ENCODE measurements around the gene ATG10. TPM values are rescaled to one million over a fixed set of nuclear protein-coding genes. Genes with fewer than 3 reads are reported as not detected.
"Not testable (repeated sequence)": the region's sequence is repeated elsewhere in the genome, so short reads cannot be mapped to it uniquely, and the experiment has no call there.

ATG10 gene
- total RNA-seq, 1 donor from 2014 or later: 6.1 TPM

GRCh38 chr5:82074950-82075349 lies 103.1 kb downstream of the ATG10 start:
- H3K36me3 Mint-ChIP-seq (ENCODE audit: low read depth): peaks cover 3% of the 10 kb centered on the region
- intact Hi-C loops (cut with micrococcal nuclease): no loop called here
- H3K4me3 Mint-ChIP-seq: no peak overlapping the region
- H3K9me3 Mint-ChIP-seq: peaks cover 5% of the 10 kb centered on the region
- H3K27ac Mint-ChIP-seq: no peak overlapping the region
- no peaks in the 10 kb centered on the region for H3K4me1 Mint-ChIP-seq (ENCODE audit: low read depth)
- H3K27me3 Mint-ChIP-seq (ENCODE audit: insufficient read depth): peaks cover 3% of the 10 kb centered on the region
- DNase-seq (ENCODE audit: low spot score): no peak

- Mint-ChIP-seq H3K27ac (no peak overlapping the region), H3K4me1 (ENCODE audit: low read depth) (no peaks in the 10 kb centered on the region), H3K27me3 (ENCODE audit: insufficient read depth) (peaks cover 3% of the 10 kb centered on the region), H3K9me3 (peaks cover 18% of the 10 kb centered on the region), H3K4me3 (no peak overlapping the region), H3K36me3 (ENCODE audit: low read depth) (peaks cover 6% of the 10 kb centered on the region)
- intact Hi-C loops (cut with micrococcal nuclease): no loop called here
- no peak for DNase-seq (ENCODE audit: low spot score)
Observed at GRCh38 chr5:82077496-82077895, 105.7 kb downstream of the ATG10 start.

- Mint-ChIP-seq H3K27ac (no peak overlapping the region), H3K27me3 (ENCODE audit: insufficient read depth) (no peaks in the 10 kb centered on the region), H3K9me3 (peaks cover 26% of the 10 kb centered on the region), H3K4me1 (ENCODE audit: low read depth) (peaks cover 7% of the 10 kb centered on the region), H3K36me3 (ENCODE audit: low read depth) (no peaks in the 10 kb centered on the region), H3K4me3 (no peak overlapping the region)
- no peak for DNase-seq (ENCODE audit: low spot score)
- intact Hi-C loops (cut with micrococcal nuclease): no loop called here
Observed at GRCh38 chr5:82091617-82092016, 119.8 kb downstream of the ATG10 start.

GRCh38 chr5:82095536-82095935 lies 123.7 kb downstream of the ATG10 start:
- Mint-ChIP-seq H3K4me3 (no peak overlapping the region), H3K36me3 (ENCODE audit: low read depth) (no peaks in the 10 kb centered on the region), H3K4me1 (ENCODE audit: low read depth) (peaks cover 7% of the 10 kb centered on the region), H3K9me3 (peaks cover 16% of the 10 kb centered on the region), H3K27ac (no peak overlapping the region), H3K27me3 (ENCODE audit: insufficient read depth) (no peaks in the 10 kb centered on the region)
- intact Hi-C loops (cut with micrococcal nuclease): no loop called here
- DNase-seq (ENCODE audit: low spot score): no peak

- Mint-ChIP-seq H3K36me3 (ENCODE audit: low read depth) (no peaks in the 10 kb centered on the region), H3K27ac (no peak overlapping the region), H3K4me3 (no peak overlapping the region), H3K9me3 (peaks cover 16% of the 10 kb centered on the region), H3K27me3 (ENCODE audit: insufficient read depth) (no peaks in the 10 kb centered on the region), H3K4me1 (ENCODE audit: low read depth) (peaks cover 7% of the 10 kb centered on the region)
- DNase-seq (ENCODE audit: low spot score): no peak
- intact Hi-C loops (cut with micrococcal nuclease): no loop called here
Observed at GRCh38 chr5:82096249-82096648, 124.4 kb downstream of the ATG10 start.

- no peak for DNase-seq (ENCODE audit: low spot score)
- intact Hi-C loops (cut with micrococcal nuclease): loop anchor here (5.0 to 10.0 kb wide), 3 partner anchors 124 to 676 kb away; partner anchors contain the start of gene ATG10
Observed at GRCh38 chr5:82100303-82101077, 128.7 kb downstream of the ATG10 start.

GRCh38 chr5:82104872-82105271 lies 133.0 kb downstream of the ATG10 start:
- no peak for DNase-seq (ENCODE audit: low spot score)
- Mint-ChIP-seq H3K27me3 (ENCODE audit: insufficient read depth) (no peaks in the 10 kb centered on the region), H3K4me3 (no peak overlapping the region), H3K4me1 (ENCODE audit: low read depth) (peaks cover 7% of the 10 kb centered on the region), H3K9me3 (no peaks in the 10 kb centered on the region), H3K27ac (no peak overlapping the region), H3K36me3 (ENCODE audit: low read depth) (no peaks in the 10 kb centered on the region)
- intact Hi-C loops (cut with micrococcal nuclease): loop anchor here (5.0 to 10.0 kb wide), 4 partner anchors 67 to 680 kb away; partner anchors contain the start of gene ATG10

More at GRCh38 chr5:82100303-82101077, 128.7 kb downstream of the ATG10 start:
- Mint-ChIP-seq H3K27ac (no peak overlapping the region), H3K27me3 (ENCODE audit: insufficient read depth) (no peaks in the 10 kb centered on the region), H3K4me1 (ENCODE audit: low read depth) (peaks cover 12% of the 10 kb centered on the region), H3K4me3 (no peak overlapping the region), H3K36me3 (ENCODE audit: low read depth) (no peaks in the 10 kb centered on the region), H3K9me3 (no peaks in the 10 kb centered on the region)

- Mint-ChIP-seq H3K4me1 (ENCODE audit: low read depth) (peaks cover 7% of the 10 kb centered on the region), H3K9me3 (no peaks in the 10 kb centered on the region), H3K4me3 (no peak overlapping the region), H3K27ac (no peak overlapping the region), H3K27me3 (ENCODE audit: insufficient read depth) (no peaks in the 10 kb centered on the region), H3K36me3 (ENCODE audit: low read depth) (no peaks in the 10 kb centered on the region)
- DNase-seq (ENCODE audit: low spot score): no peak
- intact Hi-C loops (cut with micrococcal nuclease): loop anchor here (5.0 to 10.0 kb wide), 3 partner anchors 67 to 681 kb away; no protein-coding TSS in a partner anchor
Observed at GRCh38 chr5:82105457-82105856, 133.6 kb downstream of the ATG10 start.

GRCh38 chr5:82106207-82106606 lies 134.4 kb downstream of the ATG10 start:
- Mint-ChIP-seq H3K4me1 (ENCODE audit: low read depth) (peaks cover 7% of the 10 kb centered on the region), H3K27me3 (ENCODE audit: insufficient read depth) (no peaks in the 10 kb centered on the region), H3K4me3 (no peak overlapping the region), H3K27ac (no peak overlapping the region), H3K9me3 (no peaks in the 10 kb centered on the region), H3K36me3 (ENCODE audit: low read depth) (no peaks in the 10 kb centered on the region)
- intact Hi-C loops (cut with micrococcal nuclease): loop anchor here (5.0 to 10.0 kb wide), 3 partner anchors 66 to 681 kb away; no protein-coding TSS in a partner anchor
- no peak for DNase-seq (ENCODE audit: low spot score)

GRCh38 chr5:82106756-82107155 lies 134.9 kb downstream of the ATG10 start:
- no peak for DNase-seq (ENCODE audit: low spot score)
- no peaks in the 10 kb centered on the region for H3K9me3 Mint-ChIP-seq
- H3K27ac Mint-ChIP-seq: no peak overlapping the region
- no peak overlapping the region for H3K4me3 Mint-ChIP-seq
- peaks cover 7% of the 10 kb centered on the region for H3K4me1 Mint-ChIP-seq (ENCODE audit: low read depth)
- no peaks in the 10 kb centered on the region for H3K36me3 Mint-ChIP-seq (ENCODE audit: low read depth)
- intact Hi-C loops (cut with micrococcal nuclease): loop anchor here (5.0 to 10.0 kb wide), 3 partner anchors 66 to 682 kb away; no protein-coding TSS in a partner anchor
- no peaks in the 10 kb centered on the region for H3K27me3 Mint-ChIP-seq (ENCODE audit: insufficient read depth)

- H3K4me3 Mint-ChIP-seq: no peak overlapping the region
- intact Hi-C loops (cut with micrococcal nuclease): loop anchor here (5.0 to 10.0 kb wide), 3 partner anchors 65 to 682 kb away; no protein-coding TSS in a partner anchor
Observed at GRCh38 chr5:82107267-82107666, 135.4 kb downstream of the ATG10 start.

GRCh38 chr5:82109013-82109412 lies 137.2 kb downstream of the ATG10 start:
- H3K27me3 Mint-ChIP-seq (ENCODE audit: insufficient read depth): no peaks in the 10 kb centered on the region
- peaks cover 7% of the 10 kb centered on the region for H3K4me1 Mint-ChIP-seq (ENCODE audit: low read depth)
- H3K9me3 Mint-ChIP-seq: no peaks in the 10 kb centered on the region
- H3K4me3 Mint-ChIP-seq: no peak overlapping the region
- DNase-seq (ENCODE audit: low spot score): no peak
- no peak overlapping the region for H3K27ac Mint-ChIP-seq
- H3K36me3 Mint-ChIP-seq (ENCODE audit: low read depth): no peaks in the 10 kb centered on the region
- intact Hi-C loops (cut with micrococcal nuclease): loop anchor here (5.0 to 10.0 kb wide), 3 partner anchors 63 to 684 kb away; no protein-coding TSS in a partner anchor

More at GRCh38 chr5:82107267-82107666, 135.4 kb downstream of the ATG10 start:
- Mint-ChIP-seq H3K9me3 (no peaks in the 10 kb centered on the region), H3K27ac (no peak overlapping the region), H3K4me1 (ENCODE audit: low read depth) (peaks cover 7% of the 10 kb centered on the region), H3K27me3 (ENCODE audit: insufficient read depth) (no peaks in the 10 kb centered on the region), H3K36me3 (ENCODE audit: low read depth) (no peaks in the 10 kb centered on the region)
- DNase-seq (ENCODE audit: low spot score): no peak

GRCh38 chr5:82109915-82110314 lies 138.1 kb downstream of the ATG10 start:
- H3K27ac Mint-ChIP-seq; H3K27me3 Mint-ChIP-seq (ENCODE audit: insufficient read depth); DNase-seq (ENCODE audit: low spot score); H3K4me1 Mint-ChIP-seq (ENCODE audit: low read depth); H3K4me3 Mint-ChIP-seq; H3K9me3 Mint-ChIP-seq; H3K36me3 Mint-ChIP-seq (ENCODE audit: low read depth): not testable (repeated sequence)
- intact Hi-C loops (cut with micrococcal nuclease): loop anchor here (5.0 to 10.0 kb wide), 3 partner anchors 62 to 685 kb away; no protein-coding TSS in a partner anchor

Data from activated T-helper 1 cell treated with anti-CD3 and anti-CD28 coated beads, Interleukin-12 subunit alpha, Interleukin-12 subunit beta, Interleukin-2, Interleukin-4 antibody, amounts not matched to agents 30 ng/mL and 10 ng/mL and 1 ng/mL, durations not matched to agents 14 hours and 24 hours and 36 hours (primary cell).